Endothelial cell of umbilical vein (primary cell): ENCODE results near the gene TBL3. TPM values are rescaled to one million over a fixed set of nuclear protein-coding genes. Genes with fewer than 3 reads are reported as not detected.

Source experiments
- BruUV-seq: library from RNA; stranded (reverse); fragments of 400-500 nt; replicated peaks from 2 replicates; lab custom pipeline; 2021; lab: Mats Ljungman, UMichigan
- CTCF ChIA-PET: fragments of 300-600, 350-600 bp; sonication (Branson Sonifier 250); formaldehyde crosslinking; loops from one replicate; lab custom pipeline; 2021; ENCODE audit warnings: antibody characterized with exemption, inconsistent platforms; lab: Charles Lee
- POLR2A ChIA-PET: fragments of 300-600, 350-600 bp; sonication (Branson Sonifier 250); formaldehyde crosslinking; loops from one replicate; lab custom pipeline; 2021; ENCODE audit warnings: antibody characterized with exemption, inconsistent platforms; lab: Charles Lee
- DNase-seq: peaks from one replicate; pipeline ENCODE4 v3.0.0-alpha.2; 2011; ENCODE audit warnings: low read depth, low spot score
- FAIRE-seq: peaks from 2 replicates; lab custom pipeline; 2011; peaks lifted over from hg19 to GRCh38; lab: Jason Lieb, UNC
- H2AFZ ChIP-seq: 2 replicates; pipeline ENCODE4 v1.6.0; 2012; ENCODE audit warnings: low read depth, low read length, control low read depth, inconsistent platforms
- H3K27ac ChIP-seq: 2 replicates; pipeline ENCODE4 v1.5.1; 2011; ENCODE audit warnings: low read depth, mild to moderate bottlenecking, control low read depth, low read length, moderate library complexity; ENCODE audit not compliant: insufficient read depth
- H3K27me3 ChIP-seq, 2 experiments: 2 replicates each; pipeline versions ENCODE4 v1.6.0 to v1.6.1; 2011; ENCODE audit warnings: low read length in 2 of 2, mixed read lengths in 1 of 2; ENCODE audit not compliant: control insufficient read depth in 2 of 2, insufficient read depth in 2 of 2
- H3K36me3 ChIP-seq, 2 experiments: 2 replicates in 1 of 2; 3 replicates in 1 of 2; pipeline ENCODE4 v1.5.1; 2011; ENCODE audit warnings: low read length in 2 of 2, mild to moderate bottlenecking in 1 of 2, moderate library complexity in 1 of 2; ENCODE audit not compliant: control insufficient read depth in 2 of 2, insufficient read depth in 2 of 2; ENCODE audit errors: extremely low read depth in 1 of 2
- H3K4me1 ChIP-seq: 3 replicates; pipeline ENCODE4 v1.5.1; 2011; ENCODE audit warnings: mild to moderate bottlenecking, low read length; ENCODE audit not compliant: control insufficient read depth, insufficient read depth; ENCODE audit errors: extremely low read depth
- H3K4me2 ChIP-seq: 2 replicates; pipeline ENCODE4 v1.6.1; 2011; ENCODE audit warnings: low read length, control low read depth, mixed read lengths; ENCODE audit not compliant: insufficient read depth
- H3K4me3 ChIP-seq, 3 experiments: fragments of 200-600 bp in 1 of 3; sonication (generic), shearing (Covaris generic) in 1 of 3; replicated peaks in 1 of 3; 2 replicates each; pipeline ENCODE4 v1.5.1; 2011 to 2016; ENCODE audit warnings: control low read depth in 3 of 3, low read length in 3 of 3, mild to moderate bottlenecking in 2 of 3, inconsistent platforms in 1 of 3, low read depth in 1 of 3, moderate library complexity in 1 of 3; ENCODE audit not compliant: insufficient read depth in 1 of 3
- H3K79me2 ChIP-seq: 2 replicates; pipeline ENCODE4 v1.6.0; 2012; ENCODE audit warnings: low read length, inconsistent platforms; ENCODE audit not compliant: control insufficient read depth, insufficient read depth
- H3K9ac ChIP-seq: replicated peaks from 2 replicates; pipeline ENCODE3; 2011; ENCODE audit warnings: low read length, control low read depth; ENCODE audit not compliant: insufficient read depth; ENCODE audit errors: extremely low read depth
- H3K9me1 ChIP-seq: replicated peaks from 3 replicates; pipeline ENCODE4 v1.6.0; 2011; ENCODE audit warnings: mild to moderate bottlenecking, low read length; ENCODE audit not compliant: control insufficient read depth, insufficient read depth; ENCODE audit errors: extremely low read depth
- H3K9me3 ChIP-seq: replicated peaks from 2 replicates; pipeline ENCODE4 v1.5.1; 2012; ENCODE audit warnings: low read length, inconsistent platforms; ENCODE audit not compliant: control insufficient read depth, insufficient read depth
- H4K20me1 ChIP-seq: replicated peaks from 2 replicates; pipeline ENCODE3; 2011; ENCODE audit warnings: mild to moderate bottlenecking, low read length; ENCODE audit not compliant: control insufficient read depth, insufficient read depth; ENCODE audit errors: extremely low read depth
- CTCF ChIP-seq, 2 donors: IDR thresholded peaks; 1 replicate in 1 of 2; 2 replicates in 1 of 2; pipeline ENCODE4 v1.5.1; 2011; ENCODE audit warnings: low read length in 2 of 2, mild to moderate bottlenecking in 2 of 2, moderate library complexity in 2 of 2, control low read depth in 1 of 2, inconsistent platforms in 1 of 2, low read depth in 1 of 2; ENCODE audit not compliant: insufficient read depth in 1 of 2; ENCODE audit errors: extremely low read depth in 1 of 2
- EZH2 ChIP-seq: IDR thresholded peaks from 2 replicates; pipeline ENCODE4 v1.6.1; 2012; ENCODE audit warnings: borderline replicate concordance, low read depth, mild to moderate bottlenecking, moderate library complexity, low read length, inconsistent platforms; ENCODE audit not compliant: severe bottlenecking
- FOS ChIP-seq: IDR thresholded peaks from 2 replicates; pipeline ENCODE4 v1.6.1; 2011; ENCODE audit warnings: mild to moderate bottlenecking, low read length, moderate library complexity, borderline replicate concordance; ENCODE audit not compliant: insufficient read depth
- GATA2 ChIP-seq: IDR thresholded peaks from 2 replicates; pipeline ENCODE4 v1.7.0; 2011; ENCODE audit warnings: low read depth, mild to moderate bottlenecking, moderate library complexity, mixed read lengths, low read length; ENCODE audit not compliant: insufficient read length, insufficient read depth
- MAX ChIP-seq: IDR thresholded peaks from 2 replicates; pipeline ENCODE4 v1.6.1; 2011; ENCODE audit not compliant: insufficient read depth, insufficient read length
- MYC ChIP-seq: IDR thresholded peaks from one replicate; pipeline ENCODE4 v1.6.1; 2011; ENCODE audit warnings: mild to moderate bottlenecking, low read depth, low read length
- POLR2A ChIP-seq: IDR thresholded peaks from 2 replicates; pipeline ENCODE4 v1.6.1; 2012; ENCODE audit warnings: low read depth, mild to moderate bottlenecking, control low read depth, low read length
- dilution Hi-C: fragments of 300-500 bp; cut with MboI; formaldehyde crosslinking; loops from one replicate; pipeline ENCODE4 v1.15.0; 2019; ENCODE audit warnings: low sequenced_read_pairs; ENCODE audit not compliant: extremely low pct_ligation_motif_present
- intact Hi-C: fragments of 100-400 bp; cut with micrococcal nuclease; formaldehyde crosslinking; loops from one replicate; pipeline ENCODE4 v1.10.0; 2022
- polyA plus RNA-seq, 4 experiments: library from polyadenylated mRNA; depleted of rRNA in 3 of 4; stranded (reverse) in 3 of 4; unstranded in 1 of 4; fragments of >200 nt; gene quantifications; 2 replicates each; pipeline versions ENCODE4 v1.2.1 to v1.2.3, GENCODE V29; 2011 to 2012; ENCODE audit warnings: missing spikeins in 1 of 4
- total RNA-seq: library from RNA; stranded (reverse); gene quantifications from 2 replicates; pipeline ENCODE4 v1.2.3, GENCODE V29; 2021

The TBL3 gene
- total and polyA plus RNA-seq, 2 donors (not counting 3 experiments of a cell fraction or from before 2014, with no cell fraction given): 42.2 to 77.1 TPM

- H3K36me3 ChIP-seq: peaks cover 0 to 45% of the 10 kb centered on the region in 2 experiments
- ChIA-PET POLR2A (interaction anchor here (1.9 kb wide), 1 partner anchor 152 kb away, joined by 21 read pairs; the partner anchor contains the start of gene TRAF7), CTCF (interaction anchor here (0.7 to 4.0 kb wide), 17 partner anchors 11 to 248 kb away, joined by 3 to 85 read pairs (median 5); partner anchors contain the start of genes ECI1, GFER, NTHL1 and TRAF7)
- H3K9me1 ChIP-seq: no peaks in the 10 kb centered on the region
- H3K4me1 ChIP-seq: peaks cover 38% of the 10 kb centered on the region
- H3K4me2 ChIP-seq: no peak overlapping the region
- intact Hi-C loops (no loop called here), dilution Hi-C loops (no loop called here)
- no peaks in the 10 kb centered on the region for H4K20me1 ChIP-seq
- H3K27me3 ChIP-seq: no peaks in the 10 kb centered on the region
- BruUV-seq: no TSS peak
- TF ChIP-seq FOS (no peak), POLR2A (no peak), GATA2 (no peak), MAX (no peak), CTCF (IDR thresholded peaks at IDR 0.05; ENCODE audit: extremely low read depth in 1 of 2, insufficient read depth in 1 of 2, low read depth in 1 of 2, low read length in 2 of 2) (no peak), EZH2 (no peak), MYC (no peak)
- no peak overlapping the region for H3K9ac ChIP-seq
- no peak overlapping the region for H3K27ac ChIP-seq
- no peaks in the 10 kb centered on the region for H3K9me3 ChIP-seq
- peaks cover 57% of the 10 kb centered on the region for H3K79me2 ChIP-seq
- FAIRE-seq (no peak), DNase-seq (no peak)
- H3K4me3 ChIP-seq: no peak overlapping the region
- H2AFZ ChIP-seq: no peak overlapping the region
Measured at GRCh38 chr16:2003231-2003826, 31.5 kb downstream of the TBL3 start.
